Vagina (tissue), 2 donors: ENCODE data around the gene ZFP62.

Source experiments
- POLR2A ChIP-seq, 2 donors: fragments of 450-650 bp; IDR thresholded peaks; one replicate each; pipeline ENCODE4 v1.6.1; 2017; ENCODE audit warnings: antibody characterized with exemption in 2 of 2, mild to moderate bottlenecking in 2 of 2, moderate library complexity in 2 of 2
- POLR2AphosphoS5 ChIP-seq, 2 donors: sonication (generic); formaldehyde crosslinking; IDR thresholded peaks; one replicate each; pipeline ENCODE4 v1.9.0; 2017; ENCODE audit warnings: antibody characterized with exemption in 2 of 2, mild to moderate bottlenecking in 2 of 2, low read depth in 1 of 2; ENCODE audit not compliant: insufficient read depth in 1 of 2
- TF ChIP-seq, protein P1 (sequence below), 3 experiments: fragments of 450-650 bp in 2 of 3; fragments of 200-600 bp in 1 of 3; sonication (generic) in 1 of 3; IDR thresholded peaks; one replicate each; pipeline ENCODE4 v1.5.1; 2017 to 2019; ENCODE audit warnings: antibody characterized with exemption in 3 of 3, mild to moderate bottlenecking in 2 of 3, moderate library complexity in 2 of 3

DNA sequence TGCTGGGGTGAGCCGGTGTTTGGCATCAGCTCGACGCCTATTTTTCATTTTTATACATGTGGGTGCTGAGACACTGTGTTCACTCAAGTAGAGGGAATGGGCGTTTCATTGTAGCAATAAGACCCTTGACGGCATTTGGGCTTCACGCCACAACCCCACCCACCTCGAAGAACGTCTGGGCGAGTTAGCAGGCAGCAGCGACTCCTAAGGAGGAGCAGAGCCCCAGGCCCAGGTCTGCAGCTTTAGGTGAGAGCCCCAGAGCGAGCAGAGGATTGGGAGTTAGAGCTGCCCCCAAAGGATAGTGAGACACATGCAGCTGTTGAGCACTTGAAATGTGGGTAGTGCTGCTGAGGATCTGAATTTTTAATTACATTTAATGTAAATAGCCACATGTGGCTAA is 1.6 kb upstream of the ZFP62 start:
- TF ChIP-seq POLR2A (IDR thresholded peaks at IDR 0.05) (no peak), POLR2AphosphoS5 (IDR thresholded peaks at IDR 0.05; ENCODE audit: insufficient read depth in 1 of 2, low read depth in 1 of 2) (no peak)
- TF ChIP-seq, protein P1, sequence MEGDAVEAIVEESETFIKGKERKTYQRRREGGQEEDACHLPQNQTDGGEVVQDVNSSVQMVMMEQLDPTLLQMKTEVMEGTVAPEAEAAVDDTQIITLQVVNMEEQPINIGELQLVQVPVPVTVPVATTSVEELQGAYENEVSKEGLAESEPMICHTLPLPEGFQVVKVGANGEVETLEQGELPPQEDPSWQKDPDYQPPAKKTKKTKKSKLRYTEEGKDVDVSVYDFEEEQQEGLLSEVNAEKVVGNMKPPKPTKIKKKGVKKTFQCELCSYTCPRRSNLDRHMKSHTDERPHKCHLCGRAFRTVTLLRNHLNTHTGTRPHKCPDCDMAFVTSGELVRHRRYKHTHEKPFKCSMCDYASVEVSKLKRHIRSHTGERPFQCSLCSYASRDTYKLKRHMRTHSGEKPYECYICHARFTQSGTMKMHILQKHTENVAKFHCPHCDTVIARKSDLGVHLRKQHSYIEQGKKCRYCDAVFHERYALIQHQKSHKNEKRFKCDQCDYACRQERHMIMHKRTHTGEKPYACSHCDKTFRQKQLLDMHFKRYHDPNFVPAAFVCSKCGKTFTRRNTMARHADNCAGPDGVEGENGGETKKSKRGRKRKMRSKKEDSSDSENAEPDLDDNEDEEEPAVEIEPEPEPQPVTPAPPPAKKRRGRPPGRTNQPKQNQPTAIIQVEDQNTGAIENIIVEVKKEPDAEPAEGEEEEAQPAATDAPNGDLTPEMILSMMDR (IDR thresholded peaks at IDR 0.05) = no peak
